ENCODE results near the gene LCMT2. TPM values are rescaled to one million over a fixed set of nuclear protein-coding genes. Genes with fewer than 3 reads are reported as not detected.

LCMT2 gene
- total and polyA plus RNA-seq, 2 experiments from 2014 or later = 2.3 to 7.1 TPM

GRCh38 chr15:43280996-43281395, 49.4 kb downstream of the LCMT2 start (continued):
- no peak for TF ChIP-seq ZNF331 (CRISPR knock-in tag; IDR thresholded peaks at IDR 0.05; ENCODE audit: low read depth)
- no peak for TF ChIP-seq ETS1 (IDR thresholded peaks at IDR 0.05)
- no peak for TF ChIP-seq REST (IDR thresholded peaks at IDR 0.05; ENCODE audit: unreplicated experiment)
- TF ChIP-seq EZH2 (IDR thresholded peaks at IDR 0.05; ENCODE audit: low read depth, unreplicated experiment) = no peak
- no peak for TF ChIP-seq ZNF114 (CRISPR knock-in tag; IDR thresholded peaks at IDR 0.05)
- no peak for TF ChIP-seq EZH2phosphoT487 (IDR thresholded peaks at IDR 0.05; ENCODE audit: unreplicated experiment)
- TF ChIP-seq POLR2AphosphoS5 (IDR thresholded peaks at IDR 0.05; ENCODE audit: low read depth) = no peak

GRCh38 chr15:43279496-43279895, 50.9 kb downstream of the LCMT2 start:
- Mint-ChIP-seq H3K27me3 (ENCODE audit: insufficient read depth, low read depth, poor library complexity) (peaks cover 6% of the 10 kb centered on the region), H3K4me3 (no peak overlapping the region), H3K9me3 (no peaks in the 10 kb centered on the region), H3K27ac (no peak overlapping the region), H3K4me1 (no peaks in the 10 kb centered on the region), H3K36me3 (ENCODE audit: low read depth) (no peaks in the 10 kb centered on the region; the same call in 2 of the 3 replicates)
- TF ChIP-seq EZH2 (IDR thresholded peaks at IDR 0.05; ENCODE audit: low read depth, unreplicated experiment) (no peak), ZNF114 (CRISPR knock-in tag; IDR thresholded peaks at IDR 0.05) (no peak), ZNF331 (CRISPR knock-in tag; IDR thresholded peaks at IDR 0.05; ENCODE audit: low read depth) (no peak), ZNF462 (CRISPR knock-in tag; IDR thresholded peaks at IDR 0.05) (no peak), JUNB (IDR thresholded peaks at IDR 0.05; ENCODE audit: unreplicated experiment) (no peak), CTCF (conservative IDR thresholded peaks at IDR 0.05; ENCODE audit: low read depth in 2 of 2) (no peak)
- no peaks in the 10 kb centered on the region for H3K36me3 ChIP-seq (ENCODE audit: insufficient read depth)
- no peak for DNase-seq (ENCODE audit: low spot score)
- no peaks in the 10 kb centered on the region for H3K9me2 ChIP-seq (ENCODE audit: insufficient read depth)
- no peak for ATAC-seq
- H3K79me2 ChIP-seq (replicated peaks; ENCODE audit: insufficient read depth) = no peaks in the 10 kb centered on the region
- H3K27me3 ChIP-seq (ENCODE audit: insufficient read depth) = no peaks in the 10 kb centered on the region
- H3K4me2 ChIP-seq = no peak overlapping the region
- no peak overlapping the region for H3K27ac ChIP-seq (ENCODE audit: low read depth)
- no peaks in the 10 kb centered on the region for H3K4me1 ChIP-seq (ENCODE audit: insufficient read depth)
- no peak overlapping the region for H3K4me3 ChIP-seq
- H2AFZ ChIP-seq = no peak overlapping the region
- no peaks in the 10 kb centered on the region for H4K20me1 ChIP-seq (replicated peaks; ENCODE audit: insufficient read depth)
- no peaks in the 10 kb centered on the region for H3F3A ChIP-seq (replicated peaks; ENCODE audit: low read depth)

All from GM23338 (cell line).